Thoracic aorta (tissue), 2 donors: ENCODE data around the gene ELF4. TPM values are rescaled to one million over a fixed set of nuclear protein-coding genes. Genes with fewer than 3 reads are reported as not detected.

Source experiments
- ATAC-seq: fragments of 150-250 bp; one replicate; pipeline ENCODE4 v1.8.0; 2017; ENCODE audit warnings: low read depth; ENCODE audit not compliant: insufficient number of reproducible peaks, low FRiP score
- DNase-seq: peaks from one replicate; pipeline ENCODE4 v3.0.0-alpha.2; 2020; ENCODE audit warnings: low spot score
- H3K27ac ChIP-seq, 2 donors: fragments of 200-600 bp; sonication (generic); 1 replicate in 1 of 2; 2 replicates in 1 of 2; pipeline ENCODE4 v1.5.1; 2016; ENCODE audit warnings: mild to moderate bottlenecking in 2 of 2, moderate library complexity in 2 of 2
- H3K27me3 ChIP-seq: fragments of 200-600 bp; sonication (generic); replicated peaks from 2 replicates; pipeline ENCODE4 v1.6.0; 2016; ENCODE audit warnings: mild to moderate bottlenecking; ENCODE audit not compliant: insufficient read depth
- H3K36me3 ChIP-seq: fragments of 200-600 bp; sonication (generic); one replicate; pipeline ENCODE4 v1.5.1; 2016
- H3K4me1 ChIP-seq, 2 donors: fragments of 200-600 bp; sonication (generic); 1 replicate in 1 of 2; 2 replicates in 1 of 2; pipeline versions ENCODE4 v1.5.1 to v1.6.0; 2016; ENCODE audit warnings: low read depth in 2 of 2, mild to moderate bottlenecking in 1 of 2; ENCODE audit not compliant: control insufficient read depth in 1 of 2
- H3K4me3 ChIP-seq: fragments of 200-600 bp; sonication (generic); 2 replicates; pipeline ENCODE4 v1.5.1; 2016; ENCODE audit warnings: mild to moderate bottlenecking
- H3K9me3 ChIP-seq: fragments of 200-600 bp; sonication (generic); 2 replicates; pipeline ENCODE4 v1.5.1; 2016
- CTCF ChIP-seq: fragments of 200-600 bp; sonication (generic); IDR thresholded peaks from one replicate; pipeline ENCODE4 v1.5.1; 2019; ENCODE audit warnings: antibody characterized with exemption
- total RNA-seq, 2 donors: library from RNA; depleted of rRNA; stranded (reverse); fragments of >200 nt; gene quantifications; one replicate each; pipeline versions ENCODE4 v1.1.0 to v1.2.3, GENCODE V29; 2016

Gene ELF4
- total RNA-seq, 2 donors from 2014 or later: 11.1 to 16.9 TPM

- H3K27ac ChIP-seq: no peak overlapping the region
- DNase-seq: no peak
- H3K27me3 ChIP-seq: no peaks in the 10 kb centered on the region
- no peak for TF ChIP-seq CTCF
- no peaks in the 10 kb centered on the region for H3K9me3 ChIP-seq
- H3K4me1 ChIP-seq: peaks cover 4 to 13% of the 10 kb centered on the region in 2 donors
- no peaks in the 10 kb centered on the region for H3K36me3 ChIP-seq
- H3K4me3 ChIP-seq: no peak overlapping the region
- ATAC-seq: no peak
Measured at GRCh38 chrX:130083656-130084382, 26.5 kb downstream of the ELF4 start.

GRCh38 chrX:130083107-130083490, 27.2 kb downstream of the ELF4 start:
- Histone ChIP-seq H3K27me3 (no peaks in the 10 kb centered on the region), H3K36me3 (no peaks in the 10 kb centered on the region), H3K27ac (no peak overlapping the region), H3K9me3 (no peaks in the 10 kb centered on the region), H3K4me1 (peaks cover 4 to 13% of the 10 kb centered on the region in 2 donors), H3K4me3 (no peak overlapping the region)
- ATAC-seq: no peak
- no peak for TF ChIP-seq CTCF
- DNase-seq: no peak

DNA sequence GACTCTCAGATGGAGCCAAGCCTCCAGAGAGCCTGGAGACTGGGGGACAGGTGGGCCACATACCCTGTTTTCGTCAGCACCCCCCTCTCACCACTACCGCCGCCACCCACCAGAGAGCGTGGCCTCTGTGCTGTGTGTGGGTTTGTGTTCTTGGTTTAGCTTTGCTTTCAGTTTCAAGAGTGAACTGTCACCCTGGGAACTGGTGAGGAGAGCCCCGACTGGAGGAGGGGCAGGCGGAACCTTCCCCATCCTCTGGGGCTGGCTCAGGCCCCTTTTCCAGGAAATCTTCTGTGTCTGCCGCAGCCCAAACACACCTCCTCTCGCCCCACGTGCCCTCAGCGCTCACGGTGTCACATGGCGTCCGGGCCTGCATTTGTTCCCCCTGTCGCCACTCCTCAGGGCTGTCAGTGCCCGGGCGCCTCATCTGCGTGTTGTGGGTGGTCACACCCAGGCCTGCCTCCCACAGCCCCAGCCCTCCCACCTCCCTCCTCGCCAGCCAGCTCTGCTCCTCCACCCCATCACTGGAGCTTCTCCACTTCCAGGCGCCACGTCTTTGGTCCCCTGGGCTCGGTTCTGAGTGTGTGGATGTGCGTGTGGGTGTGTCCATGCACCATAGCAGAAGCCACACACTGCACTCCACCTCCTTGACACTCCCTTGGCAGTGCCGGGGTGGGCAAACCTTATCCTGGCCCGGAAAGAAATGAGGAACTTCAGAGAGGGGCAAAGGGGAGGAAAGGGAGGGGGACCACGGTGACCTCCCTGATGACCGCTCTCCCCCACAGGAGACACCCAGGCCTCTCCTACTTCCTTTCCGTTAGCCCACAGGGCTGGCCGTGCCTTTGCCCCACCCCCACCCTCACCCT, 27.8 kb downstream of the ELF4 start:
- ATAC-seq (no peak), DNase-seq (no peak)
- peak overlapping the region; percentile 23 for H3K4me3 ChIP-seq
- no peaks in the 10 kb centered on the region for H3K36me3 ChIP-seq
- H3K4me1 ChIP-seq: peaks cover 4 to 13% of the 10 kb centered on the region in 2 donors
- TF ChIP-seq CTCF: no peak
- H3K9me3 ChIP-seq: no peaks in the 10 kb centered on the region
- H3K27me3 ChIP-seq: no peaks in the 10 kb centered on the region
- peak overlapping the region in 1 of 2 donors; percentile 53 for H3K27ac ChIP-seq

DNA sequence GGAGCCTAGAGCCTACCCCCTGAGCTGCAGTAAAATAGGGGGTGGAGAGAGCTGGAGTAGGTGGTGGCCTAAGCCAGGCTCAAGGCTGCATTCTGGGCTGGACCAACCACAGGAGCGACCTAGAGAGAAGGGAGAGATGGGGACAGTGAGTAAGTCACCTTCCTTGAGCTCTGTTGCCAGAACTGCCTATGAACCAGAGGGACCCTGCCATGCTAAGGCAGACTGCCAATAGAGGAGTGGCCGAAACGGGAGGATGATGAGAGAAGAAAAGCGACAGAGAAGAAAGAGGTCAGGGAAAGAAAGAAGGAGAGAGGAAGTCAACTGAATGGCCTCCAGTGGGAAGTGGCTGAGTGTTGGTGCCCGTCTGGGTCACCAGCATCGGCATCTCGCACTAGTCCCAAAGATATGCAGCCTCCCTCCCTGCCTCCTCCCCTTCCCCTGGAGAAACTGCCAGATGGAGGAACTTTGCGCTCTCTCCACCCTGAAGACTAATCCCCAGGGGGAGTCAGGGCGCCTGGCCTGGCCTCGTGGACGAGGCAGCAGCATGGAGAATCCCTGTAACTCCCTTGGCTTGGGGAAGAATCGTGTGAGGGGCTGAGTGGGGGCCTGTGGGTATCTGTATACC, 28.8 kb downstream of the ELF4 start:
- H3K27me3 ChIP-seq: no peaks in the 10 kb centered on the region
- H3K4me3 ChIP-seq: no peak overlapping the region
- peaks cover 4 to 13% of the 10 kb centered on the region in 2 donors for H3K4me1 ChIP-seq
- no peaks in the 10 kb centered on the region for H3K36me3 ChIP-seq
- H3K9me3 ChIP-seq: no peaks in the 10 kb centered on the region
- no peak for TF ChIP-seq CTCF
- no peak for DNase-seq
- peak overlapping the region in 1 of 2 donors; percentile 53 for H3K27ac ChIP-seq
- no peak for ATAC-seq
